ENCODE data around the gene INPP4A. TPM values are rescaled to one million over a fixed set of nuclear protein-coding genes. Genes with fewer than 3 reads are reported as not detected.

INPP4A gene
- total RNA-seq, 4 donors from 2014 or later, result 30.2 to 45.1 (median 37.8) TPM

- peaks cover 0 to 14% (median 0%) of the 10 kb centered on the region in 3 donors for H3K4me1 ChIP-seq
- 57 to 75% methylated on average over 2 to 5 of the region's 10 CpGs for WGBS, 2 donors (ENCODE audit: low coverage in 1 of 2)
- no peak overlapping the region for H3K4me3 ChIP-seq
- H3K9me3 ChIP-seq, result no peaks in the 10 kb centered on the region
- no peak for TF ChIP-seq EP300 (IDR thresholded peaks at IDR 0.05)
- TF ChIP-seq, protein P1, sequence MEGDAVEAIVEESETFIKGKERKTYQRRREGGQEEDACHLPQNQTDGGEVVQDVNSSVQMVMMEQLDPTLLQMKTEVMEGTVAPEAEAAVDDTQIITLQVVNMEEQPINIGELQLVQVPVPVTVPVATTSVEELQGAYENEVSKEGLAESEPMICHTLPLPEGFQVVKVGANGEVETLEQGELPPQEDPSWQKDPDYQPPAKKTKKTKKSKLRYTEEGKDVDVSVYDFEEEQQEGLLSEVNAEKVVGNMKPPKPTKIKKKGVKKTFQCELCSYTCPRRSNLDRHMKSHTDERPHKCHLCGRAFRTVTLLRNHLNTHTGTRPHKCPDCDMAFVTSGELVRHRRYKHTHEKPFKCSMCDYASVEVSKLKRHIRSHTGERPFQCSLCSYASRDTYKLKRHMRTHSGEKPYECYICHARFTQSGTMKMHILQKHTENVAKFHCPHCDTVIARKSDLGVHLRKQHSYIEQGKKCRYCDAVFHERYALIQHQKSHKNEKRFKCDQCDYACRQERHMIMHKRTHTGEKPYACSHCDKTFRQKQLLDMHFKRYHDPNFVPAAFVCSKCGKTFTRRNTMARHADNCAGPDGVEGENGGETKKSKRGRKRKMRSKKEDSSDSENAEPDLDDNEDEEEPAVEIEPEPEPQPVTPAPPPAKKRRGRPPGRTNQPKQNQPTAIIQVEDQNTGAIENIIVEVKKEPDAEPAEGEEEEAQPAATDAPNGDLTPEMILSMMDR (IDR thresholded peaks at IDR 0.05), result no peak
- peaks cover 0 to 93% of the 10 kb centered on the region in 2 donors for H3K36me3 ChIP-seq
- no peaks in the 10 kb centered on the region for H3K27me3 ChIP-seq
- ATAC-seq, result no peak
- H3K27ac ChIP-seq, result peak overlapping the region in 2 of 4 donors; percentile 8 to 27
Measured at GRCh38 chr2:98580656-98581284, 136.1 kb downstream of the INPP4A start.

GRCh38 chr2:98582523-98582922, 137.9 kb downstream of the INPP4A start:
- WGBS, 2 donors (ENCODE audit: low coverage in 1 of 2), result 83 to 100% methylated on average over 3 to 6 of the region's 9 CpGs
- H3K27me3 ChIP-seq, result no peaks in the 10 kb centered on the region

DNA sequence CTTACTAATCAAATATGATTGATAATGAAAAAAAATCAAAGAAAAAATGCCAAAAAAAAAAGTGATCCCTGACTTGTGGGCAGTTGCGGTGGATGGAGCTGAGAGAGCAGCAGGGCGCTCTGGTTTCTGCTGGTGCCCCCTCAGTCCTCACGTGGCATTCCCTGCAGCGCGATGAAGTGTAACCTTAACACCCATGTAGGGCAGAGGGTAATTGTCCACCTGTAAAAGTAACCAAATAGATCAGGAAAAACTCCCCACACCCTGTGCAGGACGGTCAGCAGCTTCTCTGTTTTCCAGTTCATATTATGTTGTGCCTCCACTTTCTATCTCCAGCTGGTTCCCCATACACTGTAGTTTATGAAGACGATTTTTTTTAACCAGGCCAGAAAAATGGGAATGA, 138.6 kb downstream of the INPP4A start:
- no peak overlapping the region for H3K4me3 ChIP-seq
- WGBS, 2 donors (ENCODE audit: low coverage in 1 of 2), result 93 to 94% methylated on average over 4 to 7 of the region's 7 CpGs
- no peak for ATAC-seq

More at GRCh38 chr2:98582523-98582922, 137.9 kb downstream of the INPP4A start:
- no peak overlapping the region for H3K27ac ChIP-seq
- peaks cover 0 to 90% of the 10 kb centered on the region in 2 donors for H3K36me3 ChIP-seq
- H3K4me1 ChIP-seq, result peaks cover 0 to 14% (median 0%) of the 10 kb centered on the region in 3 donors
- H3K9me3 ChIP-seq, result no peaks in the 10 kb centered on the region
- TF ChIP-seq POLR2AphosphoS5 (IDR thresholded peaks at IDR 0.05) (no peak), POLR2A (IDR thresholded peaks at IDR 0.05) (no peak), EP300 (IDR thresholded peaks at IDR 0.05) (no peak)
- TF ChIP-seq, protein P1 (IDR thresholded peaks at IDR 0.05), result no peak
- no peak overlapping the region for H3K4me3 ChIP-seq
- no peak for ATAC-seq

GRCh38 chr2:98583816-98584618, 139.4 kb downstream of the INPP4A start:
- Histone ChIP-seq H3K27me3 (no peaks in the 10 kb centered on the region), H3K9me3 (no peaks in the 10 kb centered on the region), H3K36me3 (peaks cover 0 to 89% of the 10 kb centered on the region in 2 donors), H3K27ac (no peak overlapping the region), H3K4me1 (peaks cover 0 to 14% (median 0%) of the 10 kb centered on the region in 3 donors), H3K4me3 (no peak overlapping the region)
- WGBS, 2 donors (ENCODE audit: low coverage in 1 of 2), result 88% methylated on average over 4 of the region's 10 CpGs; no CpG with 5 or more reads in 1 of the 2 donors
- ATAC-seq, result no peak
- TF ChIP-seq POLR2AphosphoS5 (IDR thresholded peaks at IDR 0.05) (no peak), EP300 (IDR thresholded peaks at IDR 0.05) (no peak)

More for the DNA sequence above, 138.6 kb downstream of the INPP4A start:
- Histone ChIP-seq H3K9me3 (no peaks in the 10 kb centered on the region), H3K4me1 (peaks cover 0 to 14% (median 0%) of the 10 kb centered on the region in 3 donors), H3K36me3 (peaks cover 0 to 90% of the 10 kb centered on the region in 2 donors), H3K27ac (no peak overlapping the region), H3K27me3 (no peaks in the 10 kb centered on the region)
- TF ChIP-seq, protein P1 (IDR thresholded peaks at IDR 0.05), result no peak
- TF ChIP-seq POLR2A (IDR thresholded peaks at IDR 0.05) (no peak), POLR2AphosphoS5 (IDR thresholded peaks at IDR 0.05) (no peak), EP300 (IDR thresholded peaks at IDR 0.05) (no peak)

DNA sequence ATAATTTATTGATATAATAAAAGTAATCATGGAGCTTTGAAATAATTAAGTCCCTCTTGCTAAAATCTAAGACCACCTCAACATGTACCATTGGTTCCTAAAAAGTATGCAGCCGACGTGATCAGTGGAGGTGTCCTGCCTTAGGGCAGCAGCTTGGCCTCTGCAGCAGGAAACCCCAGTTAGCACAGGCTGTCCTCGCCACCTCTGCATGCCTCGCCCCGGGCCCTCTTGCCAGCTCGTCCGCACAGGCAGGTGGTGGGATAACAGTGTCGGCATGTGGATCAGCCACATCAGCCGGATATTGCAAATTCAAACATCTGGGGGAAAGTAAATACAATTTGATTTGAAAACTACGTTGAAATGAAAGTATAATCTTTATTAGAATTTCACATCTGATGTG, 140.7 kb downstream of the INPP4A start:
- no peak overlapping the region for H3K4me3 ChIP-seq
- no peak overlapping the region for H3K27ac ChIP-seq
- peaks cover 0 to 88% of the 10 kb centered on the region in 2 donors for H3K36me3 ChIP-seq
- no peak for ATAC-seq
- peaks cover 0 to 14% (median 0%) of the 10 kb centered on the region in 3 donors for H3K4me1 ChIP-seq
- H3K9me3 ChIP-seq, result no peaks in the 10 kb centered on the region
- no peak for TF ChIP-seq POLR2AphosphoS5 (IDR thresholded peaks at IDR 0.05)
- no peak for TF ChIP-seq POLR2A (IDR thresholded peaks at IDR 0.05)
- TF ChIP-seq, protein P1 (IDR thresholded peaks at IDR 0.05), result no peak
- no peak for TF ChIP-seq EP300 (IDR thresholded peaks at IDR 0.05)
- H3K27me3 ChIP-seq, result no peaks in the 10 kb centered on the region
- WGBS, 2 donors (ENCODE audit: low coverage in 1 of 2), result 91 to 93% methylated on average over 3 to 10 of the region's 10 CpGs
